ENCODE results near the gene ATRNL1. TPM values are rescaled to one million over a fixed set of nuclear protein-coding genes. Genes with fewer than 3 reads are reported as not detected.

The ATRNL1 gene
- polyA plus RNA-seq, 1 donor from 2014 or later = 47.8 TPM

DNA sequence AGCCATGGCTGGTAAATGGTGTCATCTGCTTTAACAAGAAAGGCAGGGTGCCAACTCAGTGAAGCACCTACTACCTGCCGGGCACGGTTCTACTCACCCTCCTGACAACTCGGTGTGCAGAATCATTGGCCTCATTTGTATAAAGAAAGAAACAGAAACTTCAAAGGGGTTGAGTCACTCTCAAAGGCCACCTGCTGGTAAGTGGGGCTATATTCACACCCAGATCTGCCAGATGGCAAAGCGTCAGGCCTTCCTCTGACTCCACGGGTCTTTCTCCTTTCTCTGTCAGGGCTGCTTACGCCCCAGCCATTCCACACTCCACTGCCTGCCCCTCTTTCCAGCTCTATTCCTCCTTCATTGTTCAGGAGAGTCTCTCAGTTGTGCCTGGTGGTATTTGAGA, 870.7 kb downstream of the ATRNL1 start:
- no peaks in the 10 kb centered on the region for H3K9me3 ChIP-seq (ENCODE audit: low read length)
- no peak overlapping the region for H3K27ac ChIP-seq (ENCODE audit: low read length)

DNA sequence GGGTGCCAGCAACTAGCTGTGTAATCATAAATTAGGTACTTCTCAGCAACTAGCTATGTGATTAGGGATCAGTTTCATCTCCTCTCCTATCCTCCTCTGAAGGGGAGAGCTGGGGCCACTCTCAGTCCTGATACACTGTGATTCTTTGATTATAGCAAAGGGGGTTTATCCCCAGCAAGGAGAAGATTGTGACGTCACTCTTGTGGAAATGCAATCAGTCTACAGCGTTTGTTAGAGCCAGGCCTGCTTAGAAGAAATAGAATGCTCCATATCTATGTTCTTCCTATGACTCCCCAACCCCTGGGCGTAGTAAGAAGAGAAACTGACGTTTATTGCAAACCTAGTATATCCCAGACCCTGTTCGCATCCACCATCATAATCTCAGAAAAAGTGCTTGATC, 871.7 kb downstream of the ATRNL1 start:
- Histone ChIP-seq H4K20me1 (ENCODE audit: insufficient read depth) (no peaks in the 10 kb centered on the region), H3K36me3 (ENCODE audit: insufficient read depth, low read length) (no peaks in the 10 kb centered on the region), H3K79me2 (replicated peaks; ENCODE audit: insufficient read depth, low read length) (no peaks in the 10 kb centered on the region), H3K9me2 (ENCODE audit: insufficient read depth, low read length) (no peaks in the 10 kb centered on the region), H3K27ac (ENCODE audit: low read length) (no peak overlapping the region), H3K9ac (ENCODE audit: low read length) (no peak overlapping the region), H3K4me3 (ENCODE audit: low read length) (no peak overlapping the region), H3F3A (ENCODE audit: insufficient read depth, low read length, poor library complexity, severe bottlenecking) (no peaks in the 10 kb centered on the region), H3K27me3 (ENCODE audit: insufficient read depth, low read depth, low read length) (no peaks in the 10 kb centered on the region), H3K9me3 (ENCODE audit: low read length) (no peaks in the 10 kb centered on the region), H2AFZ (ENCODE audit: low read depth, low read length) (no peak overlapping the region), H3K4me2 (ENCODE audit: low read length) (no peak overlapping the region)
- TF ChIP-seq MXI1 (conservative IDR thresholded peaks at IDR 0.05; ENCODE audit: poor library complexity, severe bottlenecking) (no peak), EP300 (conservative IDR thresholded peaks at IDR 0.05; ENCODE audit: poor library complexity, severe bottlenecking) (no peak), SMC3 (conservative IDR thresholded peaks at IDR 0.05; ENCODE audit: poor library complexity) (no peak), TAF1 (IDR thresholded peaks at IDR 0.05; ENCODE audit: low read depth) (no peak), EZH2 (IDR thresholded peaks at IDR 0.05; ENCODE audit: borderline replicate concordance, insufficient read depth, low read length, poor library complexity, severe bottlenecking) (no peak), POLR2AphosphoS5 (IDR thresholded peaks at IDR 0.05) (no peak), RAD21 (conservative IDR thresholded peaks at IDR 0.05) (no peak)
- TF ChIP-seq, protein P1, sequence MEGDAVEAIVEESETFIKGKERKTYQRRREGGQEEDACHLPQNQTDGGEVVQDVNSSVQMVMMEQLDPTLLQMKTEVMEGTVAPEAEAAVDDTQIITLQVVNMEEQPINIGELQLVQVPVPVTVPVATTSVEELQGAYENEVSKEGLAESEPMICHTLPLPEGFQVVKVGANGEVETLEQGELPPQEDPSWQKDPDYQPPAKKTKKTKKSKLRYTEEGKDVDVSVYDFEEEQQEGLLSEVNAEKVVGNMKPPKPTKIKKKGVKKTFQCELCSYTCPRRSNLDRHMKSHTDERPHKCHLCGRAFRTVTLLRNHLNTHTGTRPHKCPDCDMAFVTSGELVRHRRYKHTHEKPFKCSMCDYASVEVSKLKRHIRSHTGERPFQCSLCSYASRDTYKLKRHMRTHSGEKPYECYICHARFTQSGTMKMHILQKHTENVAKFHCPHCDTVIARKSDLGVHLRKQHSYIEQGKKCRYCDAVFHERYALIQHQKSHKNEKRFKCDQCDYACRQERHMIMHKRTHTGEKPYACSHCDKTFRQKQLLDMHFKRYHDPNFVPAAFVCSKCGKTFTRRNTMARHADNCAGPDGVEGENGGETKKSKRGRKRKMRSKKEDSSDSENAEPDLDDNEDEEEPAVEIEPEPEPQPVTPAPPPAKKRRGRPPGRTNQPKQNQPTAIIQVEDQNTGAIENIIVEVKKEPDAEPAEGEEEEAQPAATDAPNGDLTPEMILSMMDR (IDR thresholded peaks at IDR 0.05; ENCODE audit: poor library complexity, severe bottlenecking) = no peak
- TF ChIP-seq, protein P2, sequence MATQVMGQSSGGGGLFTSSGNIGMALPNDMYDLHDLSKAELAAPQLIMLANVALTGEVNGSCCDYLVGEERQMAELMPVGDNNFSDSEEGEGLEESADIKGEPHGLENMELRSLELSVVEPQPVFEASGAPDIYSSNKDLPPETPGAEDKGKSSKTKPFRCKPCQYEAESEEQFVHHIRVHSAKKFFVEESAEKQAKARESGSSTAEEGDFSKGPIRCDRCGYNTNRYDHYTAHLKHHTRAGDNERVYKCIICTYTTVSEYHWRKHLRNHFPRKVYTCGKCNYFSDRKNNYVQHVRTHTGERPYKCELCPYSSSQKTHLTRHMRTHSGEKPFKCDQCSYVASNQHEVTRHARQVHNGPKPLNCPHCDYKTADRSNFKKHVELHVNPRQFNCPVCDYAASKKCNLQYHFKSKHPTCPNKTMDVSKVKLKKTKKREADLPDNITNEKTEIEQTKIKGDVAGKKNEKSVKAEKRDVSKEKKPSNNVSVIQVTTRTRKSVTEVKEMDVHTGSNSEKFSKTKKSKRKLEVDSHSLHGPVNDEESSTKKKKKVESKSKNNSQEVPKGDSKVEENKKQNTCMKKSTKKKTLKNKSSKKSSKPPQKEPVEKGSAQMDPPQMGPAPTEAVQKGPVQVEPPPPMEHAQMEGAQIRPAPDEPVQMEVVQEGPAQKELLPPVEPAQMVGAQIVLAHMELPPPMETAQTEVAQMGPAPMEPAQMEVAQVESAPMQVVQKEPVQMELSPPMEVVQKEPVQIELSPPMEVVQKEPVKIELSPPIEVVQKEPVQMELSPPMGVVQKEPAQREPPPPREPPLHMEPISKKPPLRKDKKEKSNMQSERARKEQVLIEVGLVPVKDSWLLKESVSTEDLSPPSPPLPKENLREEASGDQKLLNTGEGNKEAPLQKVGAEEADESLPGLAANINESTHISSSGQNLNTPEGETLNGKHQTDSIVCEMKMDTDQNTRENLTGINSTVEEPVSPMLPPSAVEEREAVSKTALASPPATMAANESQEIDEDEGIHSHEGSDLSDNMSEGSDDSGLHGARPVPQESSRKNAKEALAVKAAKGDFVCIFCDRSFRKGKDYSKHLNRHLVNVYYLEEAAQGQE (IDR thresholded peaks at IDR 0.05; ENCODE audit: borderline replicate concordance) = no peak

More for the DNA sequence above, 870.7 kb downstream of the ATRNL1 start:
- Histone ChIP-seq H3K4me3 (ENCODE audit: low read length) (no peak overlapping the region), H2AFZ (ENCODE audit: low read depth, low read length) (no peak overlapping the region), H3K27me3 (ENCODE audit: insufficient read depth, low read depth, low read length) (no peaks in the 10 kb centered on the region), H3K9me2 (ENCODE audit: insufficient read depth, low read length) (no peaks in the 10 kb centered on the region), H3K4me2 (ENCODE audit: low read length) (no peak overlapping the region), H3K36me3 (ENCODE audit: insufficient read depth, low read length) (no peaks in the 10 kb centered on the region), H3K79me2 (replicated peaks; ENCODE audit: insufficient read depth, low read length) (no peaks in the 10 kb centered on the region), H4K20me1 (ENCODE audit: insufficient read depth) (no peaks in the 10 kb centered on the region), H3F3A (ENCODE audit: insufficient read depth, low read length, poor library complexity, severe bottlenecking) (no peaks in the 10 kb centered on the region), H3K9ac (ENCODE audit: low read length) (no peak overlapping the region)
- TF ChIP-seq TAF1 (IDR thresholded peaks at IDR 0.05; ENCODE audit: low read depth) (no peak), EP300 (conservative IDR thresholded peaks at IDR 0.05; ENCODE audit: poor library complexity, severe bottlenecking) (no peak), POLR2AphosphoS5 (IDR thresholded peaks at IDR 0.05) (no peak), EZH2 (IDR thresholded peaks at IDR 0.05; ENCODE audit: borderline replicate concordance, insufficient read depth, low read length, poor library complexity, severe bottlenecking) (no peak), RAD21 (conservative IDR thresholded peaks at IDR 0.05) (no peak), MXI1 (conservative IDR thresholded peaks at IDR 0.05; ENCODE audit: poor library complexity, severe bottlenecking) (no peak), SMC3 (conservative IDR thresholded peaks at IDR 0.05; ENCODE audit: poor library complexity) (no peak)
- TF ChIP-seq, protein P1 (IDR thresholded peaks at IDR 0.05; ENCODE audit: poor library complexity, severe bottlenecking) = no peak
- TF ChIP-seq, protein P2 (IDR thresholded peaks at IDR 0.05; ENCODE audit: borderline replicate concordance) = no peak
